Measurements from ENCODE around the gene SRPK1.

SRPK1 gene

GRCh38 chr6:35808688-35809087 lies 112.2 kb downstream of the SRPK1 start:
- H3K36me3 Mint-ChIP-seq (ENCODE audit: low read depth) = no peaks in the 10 kb centered on the region
- no peak for DNase-seq (ENCODE audit: low spot score)
- peaks cover 2% of the 10 kb centered on the region for H3K4me1 Mint-ChIP-seq (ENCODE audit: low read depth)
- no peak overlapping the region for H3K4me3 Mint-ChIP-seq
- H3K27me3 Mint-ChIP-seq (ENCODE audit: low read depth) = no peaks in the 10 kb centered on the region
- no peaks in the 10 kb centered on the region for H3K9me3 Mint-ChIP-seq
- no peak overlapping the region for H3K27ac Mint-ChIP-seq

- H3K27me3 Mint-ChIP-seq (ENCODE audit: low read depth) = no peaks in the 10 kb centered on the region
- H3K27ac Mint-ChIP-seq = no peak within 1 kb of the TSS
- H3K4me3 Mint-ChIP-seq = peak within 1 kb of the TSS; percentile 29
- H3K36me3 Mint-ChIP-seq (ENCODE audit: low read depth) = no peaks in the 10 kb centered on the region
- H3K4me1 Mint-ChIP-seq (ENCODE audit: low read depth) = no peaks in the 10 kb centered on the region
- peak; percentile 62 for DNase-seq (ENCODE audit: low spot score)
- no peaks in the 10 kb centered on the region for H3K9me3 Mint-ChIP-seq
Measured at GRCh38 chr6:35804996-35805736, 115.7 kb downstream of the SRPK1 start, which contains the start of gene LHFPL5. Gene LHFPL5, plus strand, starts transcription at chr6:35805352. Its CDS starts 319 bp downstream, at chr6:35805671.

GRCh38 chr6:35801148-35801547 lies 119.8 kb downstream of the SRPK1 start:
- H3K9me3 Mint-ChIP-seq = no peaks in the 10 kb centered on the region
- peaks cover 1% of the 10 kb centered on the region for H3K27me3 Mint-ChIP-seq (ENCODE audit: low read depth)
- H3K4me3 Mint-ChIP-seq = no peak overlapping the region
- DNase-seq (ENCODE audit: low spot score) = no peak
- no peaks in the 10 kb centered on the region for H3K4me1 Mint-ChIP-seq (ENCODE audit: low read depth)
- H3K36me3 Mint-ChIP-seq (ENCODE audit: low read depth) = no peaks in the 10 kb centered on the region
- no peak overlapping the region for H3K27ac Mint-ChIP-seq

GRCh38 chr6:35798706-35799105 lies 122.2 kb downstream of the SRPK1 start:
- Mint-ChIP-seq H3K27ac (no peak overlapping the region), H3K4me3 (no peak overlapping the region), H3K9me3 (no peaks in the 10 kb centered on the region), H3K4me1 (ENCODE audit: low read depth) (no peaks in the 10 kb centered on the region), H3K36me3 (ENCODE audit: low read depth) (no peaks in the 10 kb centered on the region), H3K27me3 (ENCODE audit: low read depth) (peaks cover 2% of the 10 kb centered on the region)
- no peak for DNase-seq (ENCODE audit: low spot score)

GRCh38 chr6:35797837-35798526 lies 122.9 kb downstream of the SRPK1 start:
- Mint-ChIP-seq H3K4me3 (no peak overlapping the region), H3K9me3 (no peaks in the 10 kb centered on the region), H3K27me3 (ENCODE audit: low read depth) (peaks cover 2% of the 10 kb centered on the region), H3K27ac (no peak overlapping the region), H3K4me1 (ENCODE audit: low read depth) (no peaks in the 10 kb centered on the region), H3K36me3 (ENCODE audit: low read depth) (no peaks in the 10 kb centered on the region)
- no peak for DNase-seq (ENCODE audit: low spot score)

- DNase-seq (ENCODE audit: low spot score) = no peak
- Mint-ChIP-seq H3K36me3 (ENCODE audit: low read depth) (no peaks in the 10 kb centered on the region), H3K27me3 (ENCODE audit: low read depth) (peaks cover 2% of the 10 kb centered on the region), H3K4me1 (ENCODE audit: low read depth) (no peaks in the 10 kb centered on the region), H3K4me3 (no peak overlapping the region), H3K27ac (no peak overlapping the region), H3K9me3 (no peaks in the 10 kb centered on the region)
Measured at GRCh38 chr6:35796236-35796635, 124.7 kb downstream of the SRPK1 start.

- DNase-seq (ENCODE audit: low spot score) = no peak
- H3K4me3 Mint-ChIP-seq = no peak overlapping the region
Measured at GRCh38 chr6:35795453-35796071, 125.3 kb downstream of the SRPK1 start.

GRCh38 chr6:35794536-35795452 lies 126.1 kb downstream of the SRPK1 start:
- Mint-ChIP-seq H3K27ac (no peak overlapping the region), H3K36me3 (ENCODE audit: low read depth) (no peaks in the 10 kb centered on the region), H3K4me3 (no peak overlapping the region), H3K27me3 (ENCODE audit: low read depth) (peaks cover 6% of the 10 kb centered on the region), H3K9me3 (no peaks in the 10 kb centered on the region), H3K4me1 (ENCODE audit: low read depth) (no peaks in the 10 kb centered on the region)
- no peak for DNase-seq (ENCODE audit: low spot score)

More at GRCh38 chr6:35795453-35796071, 125.3 kb downstream of the SRPK1 start:
- Mint-ChIP-seq H3K9me3 (no peaks in the 10 kb centered on the region), H3K4me1 (ENCODE audit: low read depth) (no peaks in the 10 kb centered on the region), H3K27ac (no peak overlapping the region), H3K36me3 (ENCODE audit: low read depth) (no peaks in the 10 kb centered on the region), H3K27me3 (ENCODE audit: low read depth) (peaks cover 2% of the 10 kb centered on the region)

GRCh38 chr6:35790683-35791082 lies 130.2 kb downstream of the SRPK1 start:
- Mint-ChIP-seq H3K27me3 (ENCODE audit: low read depth) (peaks cover 30% of the 10 kb centered on the region), H3K9me3 (no peaks in the 10 kb centered on the region), H3K27ac (no peak overlapping the region), H3K4me3 (no peak overlapping the region), H3K36me3 (ENCODE audit: low read depth) (no peaks in the 10 kb centered on the region), H3K4me1 (ENCODE audit: low read depth) (no peaks in the 10 kb centered on the region)
- no peak for DNase-seq (ENCODE audit: low spot score)

- no peaks in the 10 kb centered on the region for H3K9me3 Mint-ChIP-seq
- no peak overlapping the region for H3K27ac Mint-ChIP-seq
- no peak overlapping the region for H3K4me3 Mint-ChIP-seq
- H3K27me3 Mint-ChIP-seq (ENCODE audit: low read depth) = peaks cover 39% of the 10 kb centered on the region
- H3K36me3 Mint-ChIP-seq (ENCODE audit: low read depth) = no peaks in the 10 kb centered on the region
- DNase-seq (ENCODE audit: low spot score) = no peak
- no peaks in the 10 kb centered on the region for H3K4me1 Mint-ChIP-seq (ENCODE audit: low read depth)
Measured at GRCh38 chr6:35788423-35788982, 132.4 kb downstream of the SRPK1 start.

GRCh38 chr6:35787266-35788218 lies 133.4 kb downstream of the SRPK1 start:
- Mint-ChIP-seq H3K4me1 (ENCODE audit: low read depth) (no peaks in the 10 kb centered on the region), H3K4me3 (no peak overlapping the region), H3K27me3 (ENCODE audit: low read depth) (peaks cover 39% of the 10 kb centered on the region), H3K36me3 (ENCODE audit: low read depth) (no peaks in the 10 kb centered on the region), H3K27ac (no peak overlapping the region), H3K9me3 (no peaks in the 10 kb centered on the region)
- no peak for DNase-seq (ENCODE audit: low spot score)

GRCh38 chr6:35786810-35787209 lies 134.1 kb downstream of the SRPK1 start:
- H3K4me1 Mint-ChIP-seq (ENCODE audit: low read depth) = no peaks in the 10 kb centered on the region
- DNase-seq (ENCODE audit: low spot score) = no peak
- H3K4me3 Mint-ChIP-seq = no peak overlapping the region
- no peaks in the 10 kb centered on the region for H3K36me3 Mint-ChIP-seq (ENCODE audit: low read depth)
- H3K27ac Mint-ChIP-seq = no peak overlapping the region
- no peaks in the 10 kb centered on the region for H3K9me3 Mint-ChIP-seq
- H3K27me3 Mint-ChIP-seq (ENCODE audit: low read depth) = peaks cover 42% of the 10 kb centered on the region
